Measurements from ENCODE around the gene RGS11.

DNA sequence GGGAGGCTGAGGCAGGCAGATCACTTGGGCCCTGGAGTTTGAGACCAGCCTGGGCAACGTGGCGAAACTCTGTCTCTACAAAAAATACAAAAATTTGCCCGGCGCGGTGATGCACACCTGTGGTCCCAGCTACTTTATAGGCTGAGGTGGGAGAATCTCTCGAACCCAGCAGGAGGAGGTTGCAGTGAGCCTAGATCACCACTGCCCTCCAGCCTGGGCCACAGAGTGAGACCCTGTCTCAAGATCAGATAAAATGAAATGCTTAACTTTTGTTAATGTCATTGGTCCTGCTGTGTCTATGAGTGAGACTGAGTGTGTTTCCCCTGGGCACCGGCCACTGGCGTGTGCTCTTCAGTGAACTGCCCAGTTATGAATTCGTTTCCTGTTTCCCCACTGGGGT is 30.6 kb downstream of the RGS11 start:
- no peak for TF ChIP-seq POLR2A (IDR thresholded peaks at IDR 0.05; ENCODE audit: low read depth, low read length)
- TF ChIP-seq RFX5 (IDR thresholded peaks at IDR 0.05; ENCODE audit: low read depth, low read length) = no peak
- no peak for TF ChIP-seq RAD21 (IDR thresholded peaks at IDR 0.05; ENCODE audit: low read length)
- TF ChIP-seq CTCF (conservative IDR thresholded peaks at IDR 0.05; ENCODE audit: low read depth, low read length) = no peak
- no peak for TF ChIP-seq CHD1 (IDR thresholded peaks at IDR 0.05; ENCODE audit: low read depth, low read length)
- no peak for TF ChIP-seq FOS (IDR thresholded peaks at IDR 0.05; ENCODE audit: low read depth, low read length)
- no peak for TF ChIP-seq MXI1 (IDR thresholded peaks at IDR 0.05; ENCODE audit: borderline replicate concordance, low read depth, low read length)
- no peak for TF ChIP-seq MAFK (IDR thresholded peaks at IDR 0.05; ENCODE audit: low read depth, low read length)
- no peak for TF ChIP-seq CEBPB (IDR thresholded peaks at IDR 0.05; ENCODE audit: low read depth, low read length)
- TF ChIP-seq RCOR1 (IDR thresholded peaks at IDR 0.05; ENCODE audit: insufficient replicate concordance, low read length) = no peak
- TF ChIP-seq, protein P1, sequence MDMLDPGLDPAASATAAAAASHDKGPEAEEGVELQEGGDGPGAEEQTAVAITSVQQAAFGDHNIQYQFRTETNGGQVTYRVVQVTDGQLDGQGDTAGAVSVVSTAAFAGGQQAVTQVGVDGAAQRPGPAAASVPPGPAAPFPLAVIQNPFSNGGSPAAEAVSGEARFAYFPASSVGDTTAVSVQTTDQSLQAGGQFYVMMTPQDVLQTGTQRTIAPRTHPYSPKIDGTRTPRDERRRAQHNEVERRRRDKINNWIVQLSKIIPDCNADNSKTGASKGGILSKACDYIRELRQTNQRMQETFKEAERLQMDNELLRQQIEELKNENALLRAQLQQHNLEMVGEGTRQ (IDR thresholded peaks at IDR 0.05; ENCODE audit: low read depth, low read length) = no peak
- no peak for TF ChIP-seq SMC3 (IDR thresholded peaks at IDR 0.05; ENCODE audit: low read depth, low read length)
- TF ChIP-seq, protein P2, sequence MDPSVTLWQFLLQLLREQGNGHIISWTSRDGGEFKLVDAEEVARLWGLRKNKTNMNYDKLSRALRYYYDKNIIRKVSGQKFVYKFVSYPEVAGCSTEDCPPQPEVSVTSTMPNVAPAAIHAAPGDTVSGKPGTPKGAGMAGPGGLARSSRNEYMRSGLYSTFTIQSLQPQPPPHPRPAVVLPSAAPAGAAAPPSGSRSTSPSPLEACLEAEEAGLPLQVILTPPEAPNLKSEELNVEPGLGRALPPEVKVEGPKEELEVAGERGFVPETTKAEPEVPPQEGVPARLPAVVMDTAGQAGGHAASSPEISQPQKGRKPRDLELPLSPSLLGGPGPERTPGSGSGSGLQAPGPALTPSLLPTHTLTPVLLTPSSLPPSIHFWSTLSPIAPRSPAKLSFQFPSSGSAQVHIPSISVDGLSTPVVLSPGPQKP (IDR thresholded peaks at IDR 0.05; ENCODE audit: borderline replicate concordance, low read depth, low read length) = no peak
- TF ChIP-seq BHLHE40 (IDR thresholded peaks at IDR 0.05; ENCODE audit: low read depth, low read length) = no peak
